HG03342 (cell line): ENCODE data around the gene DLEC1.
"Not testable (repeated sequence)": the region's sequence is repeated elsewhere in the genome, so short reads cannot be mapped to it uniquely, and the experiment has no call there.

Experiments used
- ATAC-seq: cut with Tn5 transposase; IDR thresholded peaks from one replicate; pipeline ENCODE4 v1.9.1; 2021; ENCODE audit warnings: mild to moderate bottlenecking, moderate library complexity; ENCODE audit not compliant: unreplicated experiment

Gene DLEC1

GRCh38 chr3:38083254-38083653 lies 44.2 kb downstream of the DLEC1 start:
- not testable (repeated sequence) for ATAC-seq

- ATAC-seq, result no peak
Observed at GRCh38 chr3:38083871-38084333, 44.9 kb downstream of the DLEC1 start.

GRCh38 chr3:38084334-38085310 lies 45.6 kb downstream of the DLEC1 start:
- ATAC-seq, result peak; percentile 49

- ATAC-seq, result no peak
Observed at GRCh38 chr3:38085311-38085942, 46.4 kb downstream of the DLEC1 start.

- no peak for ATAC-seq
Observed at GRCh38 chr3:38085943-38086324, 46.9 kb downstream of the DLEC1 start.

GRCh38 chr3:38086496-38086895 lies 47.5 kb downstream of the DLEC1 start:
- ATAC-seq, result no peak

- not testable (repeated sequence) for ATAC-seq
Observed at GRCh38 chr3:38087278-38087677, 48.3 kb downstream of the DLEC1 start.

- no peak for ATAC-seq
Observed at GRCh38 chr3:38088126-38089078, 49.4 kb downstream of the DLEC1 start.

- no peak for ATAC-seq
Observed at GRCh38 chr3:38089163-38089562, 50.2 kb downstream of the DLEC1 start.

GRCh38 chr3:38090453-38090852 lies 51.4 kb downstream of the DLEC1 start:
- ATAC-seq, result no peak

GRCh38 chr3:38094999-38095398 lies 56.0 kb downstream of the DLEC1 start:
- ATAC-seq, result no peak

- no peak for ATAC-seq
Observed at GRCh38 chr3:38095669-38096483, 56.9 kb downstream of the DLEC1 start.

GRCh38 chr3:38097446-38098375 lies 58.7 kb downstream of the DLEC1 start:
- no peak for ATAC-seq

- ATAC-seq, result no peak
Observed at GRCh38 chr3:38098376-38098723, 59.3 kb downstream of the DLEC1 start.

- ATAC-seq, result no peak
Observed at GRCh38 chr3:38099518-38099917, 60.5 kb downstream of the DLEC1 start.

- ATAC-seq, result no peak
Observed at GRCh38 chr3:38100498-38100897, 61.5 kb downstream of the DLEC1 start.

- no peak for ATAC-seq
Observed at GRCh38 chr3:38101811-38102443, 62.9 kb downstream of the DLEC1 start.

- no peak for ATAC-seq
Observed at GRCh38 chr3:38102444-38102814, 63.4 kb downstream of the DLEC1 start.

- no peak for ATAC-seq
Observed at GRCh38 chr3:38105525-38105924, 66.5 kb downstream of the DLEC1 start.
